ENCODE results near the gene XPC.

GRCh38 chr3:14170531-14171159, 7.8 kb downstream of the XPC start:
- no peak for TF ChIP-seq CTCF (IDR thresholded peaks at IDR 0.05; ENCODE audit: poor library complexity)
- TF ChIP-seq EZH2phosphoT487 (IDR thresholded peaks at IDR 0.05; ENCODE audit: low read depth, severe bottlenecking, unreplicated experiment), result no peak
- TF ChIP-seq EZH2 (IDR thresholded peaks at IDR 0.05; ENCODE audit: borderline replicate concordance), result no peak

Measured in hepatocyte (in vitro differentiated cells).